HG03571 (cell line): ENCODE results near the gene SSTR1.
"Not testable (repeated sequence)": the region's sequence is repeated elsewhere in the genome, so short reads cannot be mapped to it uniquely, and the experiment has no call there.

Experiments
- ATAC-seq: cut with Tn5 transposase; IDR thresholded peaks from one replicate; pipeline ENCODE4 v1.9.1; 2021; ENCODE audit not compliant: unreplicated experiment

Gene SSTR1

DNA sequence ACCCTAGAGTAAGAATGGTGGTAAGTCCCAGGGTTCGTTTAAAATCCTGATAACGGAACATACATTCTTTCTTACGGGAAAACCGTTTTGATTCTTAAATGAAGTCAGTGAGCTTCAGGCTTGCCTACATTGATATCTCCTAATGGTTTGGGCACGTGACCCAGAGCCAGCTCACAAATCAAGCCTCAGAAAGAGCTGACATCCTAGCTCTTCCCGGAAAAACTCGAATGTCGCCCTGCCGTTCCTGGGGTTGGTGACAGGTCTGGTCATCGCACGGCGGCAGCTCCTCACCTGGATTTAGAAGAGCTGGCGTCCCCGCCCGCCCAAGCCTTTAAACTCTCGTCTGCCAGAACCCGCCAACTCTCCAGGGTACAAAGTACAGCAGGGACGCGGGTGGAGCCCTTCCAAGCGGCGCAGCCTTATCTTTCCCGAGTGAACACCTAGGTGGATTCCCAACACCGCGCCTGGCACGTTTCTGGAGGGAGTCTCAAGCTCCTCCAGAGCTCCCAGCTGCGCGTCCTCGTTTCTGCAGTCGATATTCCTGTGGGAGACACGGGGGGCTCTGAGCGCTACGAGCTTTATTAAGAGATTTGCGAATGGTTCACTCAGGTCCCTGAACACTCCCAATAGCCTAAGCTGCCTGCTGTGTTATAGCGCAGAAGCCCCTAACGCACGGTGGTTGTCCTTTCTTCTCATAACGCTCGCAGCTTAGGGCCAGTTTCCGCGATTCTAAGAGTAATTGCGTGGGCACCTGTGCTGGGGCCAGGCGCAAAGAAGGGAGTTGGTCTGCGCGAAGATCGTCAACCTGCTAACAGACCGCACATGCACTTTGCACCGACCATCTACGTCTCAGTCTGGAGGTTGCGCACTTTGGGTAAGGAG lies at the start of gene SSTR1:
TSS of gene SSTR1 (plus strand) at position 169 of the 882 bp plus-strand sequence. CDS start 1,486 bp downstream, outside the sequence.
- no peak for ATAC-seq

DNA sequence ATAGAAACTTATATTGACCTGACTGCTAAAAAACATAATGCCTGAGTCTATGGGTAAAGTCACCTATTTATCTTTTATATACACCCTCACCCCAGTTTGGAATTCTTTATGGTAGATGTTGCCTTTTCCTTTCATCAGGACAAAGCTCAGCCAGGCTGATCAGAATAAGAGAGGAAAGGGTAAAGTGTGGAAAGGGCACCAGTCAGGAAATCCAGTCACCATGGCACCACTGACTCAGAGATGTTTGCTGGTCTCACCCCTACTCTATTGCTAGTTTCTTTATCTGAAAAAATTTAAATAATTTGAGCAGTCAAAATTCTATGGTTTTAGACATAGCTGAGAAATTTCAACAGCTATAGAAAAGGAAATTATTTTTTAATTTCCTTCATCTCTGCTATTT lies 49.2 kb upstream of the SSTR1 start:
- no peak for ATAC-seq

DNA sequence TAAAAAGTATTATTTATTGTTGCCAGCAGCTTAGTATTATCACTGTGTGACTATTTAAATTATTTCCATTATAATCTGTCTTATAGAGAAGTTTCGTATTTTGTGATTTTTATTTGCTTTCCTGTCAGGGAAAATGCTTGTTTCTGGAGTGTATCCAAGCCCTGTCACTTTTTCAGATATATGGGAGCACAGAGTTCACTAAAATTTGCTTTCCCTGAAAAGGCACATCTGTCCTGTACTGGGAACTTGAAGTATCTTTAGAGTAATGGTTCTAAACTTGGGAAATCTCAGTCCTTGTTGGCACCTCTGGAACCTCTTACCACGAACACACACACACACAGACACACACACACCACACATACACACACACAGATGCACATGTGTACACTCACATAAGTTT lies 39.3 kb upstream of the SSTR1 start:
- ATAC-seq, result no peak

- no peak for ATAC-seq
Measured at GRCh38 chr14:38171197-38171596, 36.5 kb upstream of the SSTR1 start.

DNA sequence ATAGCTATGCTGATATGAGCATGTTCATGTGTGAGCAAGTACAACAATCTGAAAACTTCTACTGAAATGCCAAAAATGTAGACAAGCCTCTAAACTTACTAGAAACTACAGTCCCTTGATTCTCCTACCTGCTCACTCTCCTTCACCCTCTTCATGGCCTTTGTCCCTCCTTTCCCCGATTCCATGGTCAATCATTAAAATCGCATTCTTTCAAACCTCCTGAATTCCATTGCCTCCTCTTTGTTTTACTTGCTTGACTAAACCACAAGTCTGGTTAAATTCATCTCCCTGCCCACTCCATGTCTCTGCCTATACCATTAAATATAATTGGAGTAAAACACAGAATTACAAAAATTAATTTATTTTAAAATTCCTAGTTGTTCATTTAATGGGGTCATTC lies 33.0 kb upstream of the SSTR1 start:
- ATAC-seq, result no peak

DNA sequence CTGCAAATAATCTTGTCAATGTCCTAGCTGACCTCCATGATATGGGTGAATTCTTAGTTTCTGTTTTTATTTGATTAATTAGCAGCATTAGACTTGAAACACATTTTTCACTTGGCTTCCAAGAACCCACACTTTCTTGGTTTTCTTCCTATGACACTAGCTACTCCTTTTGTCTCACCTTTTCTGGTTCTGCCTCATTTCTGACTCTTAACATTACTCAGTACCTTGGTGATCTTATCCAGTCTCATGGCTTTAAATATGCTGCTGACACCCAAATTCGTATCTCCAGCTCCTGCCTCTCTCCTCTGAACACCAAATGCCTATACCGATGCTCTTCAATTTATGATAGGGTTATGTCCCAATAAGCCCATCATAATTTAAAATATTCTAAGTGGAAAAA lies 32.0 kb upstream of the SSTR1 start:
- ATAC-seq, result no peak

- no peak for ATAC-seq
Measured at GRCh38 chr14:38176379-38176778, 31.3 kb upstream of the SSTR1 start.

DNA sequence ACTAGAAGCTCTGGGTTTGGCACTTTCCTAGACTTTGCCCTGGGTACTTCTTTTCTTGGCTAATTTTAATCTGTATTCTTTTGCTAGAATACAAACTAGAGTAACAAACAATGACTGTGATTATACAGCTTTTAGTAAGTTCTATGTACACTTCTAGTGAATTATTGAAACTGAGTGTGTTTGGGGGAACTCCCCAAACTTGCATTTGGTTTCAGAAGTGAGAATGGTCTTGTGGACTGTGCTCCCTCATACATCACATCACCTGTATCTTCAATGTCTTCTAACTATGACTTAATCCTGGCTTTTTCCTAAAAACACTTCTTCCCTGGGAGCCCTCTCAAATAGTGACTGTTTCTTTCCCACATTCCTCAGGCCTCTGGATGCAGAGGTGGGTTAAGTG lies 23.6 kb upstream of the SSTR1 start:
- no peak for ATAC-seq

DNA sequence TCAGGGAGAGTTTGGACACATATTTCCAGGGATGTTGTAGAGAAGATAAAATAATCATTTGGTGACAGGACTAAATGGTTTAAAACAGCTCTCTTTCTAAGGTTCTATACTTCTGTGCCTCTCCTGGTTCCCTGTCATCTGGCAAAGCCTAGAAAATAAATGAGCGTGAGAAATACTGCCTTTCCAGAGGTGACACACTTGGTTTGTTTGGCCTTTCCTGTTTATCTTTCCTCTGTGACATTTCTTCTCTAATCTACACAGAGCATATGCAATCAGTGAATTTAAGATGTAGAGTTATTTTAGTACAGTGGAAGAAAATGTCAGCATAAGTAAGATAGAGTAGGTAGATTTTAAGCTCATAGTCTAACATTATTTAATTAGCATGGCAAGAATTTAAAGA lies 22.0 kb upstream of the SSTR1 start:
- no peak for ATAC-seq

DNA sequence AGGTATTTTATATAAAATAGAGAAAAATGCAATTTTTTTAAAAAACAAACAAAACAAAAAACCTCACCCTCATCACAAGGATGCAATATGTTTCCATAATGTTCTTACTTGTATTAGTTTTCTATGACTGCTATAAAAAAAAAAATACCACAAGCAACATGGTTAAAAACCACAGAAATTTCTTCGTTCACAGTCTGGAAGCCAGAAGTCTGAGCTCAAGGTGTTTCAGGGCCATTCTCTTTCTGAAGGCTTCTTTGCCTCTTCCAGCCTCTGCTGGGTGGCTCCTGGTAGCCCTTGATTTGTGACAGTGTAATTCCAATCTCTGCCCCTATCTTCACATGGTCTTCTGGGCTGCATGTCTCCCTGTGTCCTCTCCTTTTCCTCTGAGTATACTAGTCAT lies 21.5 kb upstream of the SSTR1 start:
- no peak for ATAC-seq

DNA sequence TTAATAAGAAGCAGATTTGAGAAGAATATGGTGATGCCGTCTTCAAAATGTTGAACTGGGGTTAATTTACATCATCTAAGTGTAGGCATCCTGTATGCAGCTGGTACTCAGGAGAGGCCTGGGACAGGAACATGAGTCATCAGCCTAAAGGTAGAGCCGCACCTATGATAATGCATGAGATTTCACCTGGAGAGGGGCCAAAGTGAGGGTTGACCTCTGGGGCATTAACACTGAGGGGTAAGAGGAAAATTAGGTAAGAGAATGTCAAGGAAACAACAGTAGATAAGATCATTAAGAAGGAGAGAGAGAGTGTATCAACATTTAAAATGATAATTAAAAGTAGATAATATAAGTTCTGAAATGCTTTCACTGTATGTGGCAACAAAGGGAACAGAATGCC lies 20.2 kb upstream of the SSTR1 start:
- ATAC-seq, result no peak

GRCh38 chr14:38189930-38190726 lies 17.6 kb upstream of the SSTR1 start:
- no peak for ATAC-seq

- not testable (repeated sequence) for ATAC-seq
Measured at GRCh38 chr14:38190846-38191245, 16.9 kb upstream of the SSTR1 start.

DNA sequence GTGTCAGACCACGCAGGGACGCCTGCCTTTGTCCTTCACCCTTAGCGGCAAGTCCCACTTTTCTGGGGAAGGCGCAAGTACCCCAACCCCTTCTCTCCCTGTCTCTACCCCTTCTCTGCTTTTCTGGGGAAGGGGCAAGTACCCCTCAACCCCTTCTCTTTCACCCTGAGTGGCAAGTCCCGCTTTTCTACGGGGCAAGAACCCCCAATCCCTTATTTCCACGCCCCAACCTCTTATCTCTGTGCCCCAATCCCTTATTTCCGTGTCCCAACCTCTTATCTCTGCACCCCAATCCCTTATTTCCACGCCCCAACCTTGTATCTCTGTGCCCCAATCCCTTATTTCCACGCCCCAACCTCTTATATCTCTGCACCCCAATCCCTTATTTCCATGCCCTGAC lies 16.2 kb upstream of the SSTR1 start:
- not testable (repeated sequence) for ATAC-seq

DNA sequence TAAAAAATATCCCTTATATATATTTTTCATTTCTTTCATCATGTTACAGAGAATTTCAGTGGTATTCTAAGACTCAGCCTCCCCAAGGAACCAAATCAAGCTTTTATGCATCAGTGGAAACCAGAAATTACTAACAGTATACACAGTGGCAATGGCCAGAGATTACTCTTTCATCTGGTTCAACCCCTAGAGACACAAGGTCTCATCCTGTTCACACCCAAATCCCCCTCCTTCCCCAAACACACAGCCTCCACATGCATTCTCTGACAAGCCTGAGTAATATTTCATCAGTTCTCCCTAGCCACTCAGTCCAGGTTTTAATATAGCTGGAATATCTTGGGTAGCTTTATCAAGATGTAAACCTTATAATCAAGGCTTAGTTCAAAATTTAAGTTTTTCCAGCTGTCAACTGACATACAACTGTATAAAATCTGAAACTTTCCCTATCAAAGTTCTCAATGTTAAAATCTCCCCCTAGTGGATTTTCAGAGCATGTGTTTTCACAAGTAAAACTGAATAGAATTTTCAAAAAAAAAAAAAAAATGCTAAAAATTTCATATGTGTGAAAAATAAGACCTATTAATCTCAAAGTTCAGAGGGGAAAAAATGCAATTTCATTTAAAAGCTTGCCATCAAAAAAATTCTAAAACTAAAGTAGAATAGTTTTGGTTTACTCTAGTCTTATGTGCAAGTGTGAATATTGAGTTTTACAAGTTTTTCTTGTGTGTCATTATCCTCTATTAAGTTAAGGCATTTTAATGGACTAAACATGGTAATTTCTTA lies 10.5 kb upstream of the SSTR1 start:
- no peak for ATAC-seq

- ATAC-seq, result no peak
Measured at GRCh38 chr14:38197784-38198335, 9.8 kb upstream of the SSTR1 start.

DNA sequence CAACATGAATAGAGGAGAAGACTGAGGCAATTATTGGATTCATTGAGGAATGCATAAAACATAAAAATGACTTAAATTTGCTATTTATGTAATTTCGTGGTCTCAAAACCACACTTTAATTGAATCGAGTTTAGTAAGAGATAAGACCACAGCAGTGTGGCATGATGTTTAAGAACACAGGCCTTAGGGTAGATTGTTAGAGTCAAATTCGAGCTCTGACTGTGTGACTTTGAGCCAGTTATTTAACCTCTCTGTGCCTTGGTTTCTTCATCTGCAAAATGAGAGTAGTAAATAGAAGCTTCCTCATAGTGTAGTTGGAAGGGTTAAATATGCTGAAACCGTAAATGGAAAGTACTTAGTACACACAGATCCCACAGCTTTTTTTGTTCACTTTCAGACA lies 9.3 kb upstream of the SSTR1 start:
- no peak for ATAC-seq

- no peak for ATAC-seq
Measured at GRCh38 chr14:38199076-38199475, 8.6 kb upstream of the SSTR1 start.

DNA sequence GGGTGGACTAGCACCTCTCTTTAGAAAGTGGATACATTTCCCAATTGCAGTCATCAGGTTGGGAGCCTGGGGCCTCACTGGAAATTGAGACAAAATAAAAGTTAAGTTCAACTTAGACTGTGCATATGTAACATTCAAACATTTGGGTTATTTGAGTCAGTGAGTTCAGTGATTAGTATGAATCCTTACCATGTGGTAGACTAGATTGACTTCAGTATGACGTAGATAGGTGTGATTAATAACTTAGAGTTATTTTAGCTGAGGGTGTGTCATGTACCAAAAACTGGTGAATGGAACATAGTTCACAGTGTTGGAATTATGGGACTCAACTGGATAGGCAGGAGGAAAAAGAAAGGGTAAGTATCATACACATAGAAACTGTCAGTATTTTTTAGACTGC lies 8.0 kb upstream of the SSTR1 start:
- no peak for ATAC-seq

DNA sequence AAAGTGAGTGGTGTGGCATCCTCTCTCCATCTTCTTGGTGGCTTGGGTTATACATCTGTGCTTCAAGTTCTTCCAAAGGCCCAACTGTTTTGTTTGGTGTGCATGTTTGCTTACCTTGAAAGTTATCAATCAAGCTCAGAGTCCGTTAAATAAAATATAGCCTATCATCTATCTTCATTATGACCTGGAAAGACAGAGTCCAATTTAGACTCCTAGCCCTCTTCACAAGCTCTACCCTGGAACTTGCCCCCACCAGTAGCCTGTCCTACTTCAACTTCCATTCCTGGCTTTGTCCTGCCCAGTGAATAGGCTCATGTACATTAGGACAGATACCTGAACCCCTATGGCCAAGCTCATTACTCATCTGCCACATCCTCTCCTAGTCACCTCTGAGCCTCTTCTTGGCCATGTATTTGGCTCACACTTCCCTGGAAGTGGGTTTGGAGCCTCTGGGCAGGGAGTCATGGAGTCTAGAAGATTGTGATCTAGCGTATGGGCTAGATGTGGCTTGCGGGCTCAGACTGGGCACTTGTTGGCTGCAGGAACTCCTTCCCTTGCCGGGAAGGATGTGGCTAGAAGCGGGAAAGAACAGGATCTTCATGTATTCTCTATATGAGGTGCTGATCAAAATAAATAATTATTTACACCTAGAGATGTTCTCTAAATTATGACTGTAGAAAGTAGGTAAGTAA lies 6.4 kb upstream of the SSTR1 start:
- no peak for ATAC-seq
